ENCODE data around the gene LIN37.

Gene LIN37

GRCh38 chr19:35774274-35775045 lies 26.1 kb downstream of the LIN37 start:
- DNase-seq (ENCODE audit: low read depth in 2 of 2): no peak

GRCh38 chr19:35775046-35775297 lies 26.6 kb downstream of the LIN37 start:
- no peak for DNase-seq (ENCODE audit: low read depth in 2 of 2)

GRCh38 chr19:35775298-35776101 lies 27.1 kb downstream of the LIN37 start, which contains the start of gene ARHGAP33:
Gene ARHGAP33 (plus strand): TSS chr19:35775564. CDS start chr19:35775659, 95 bp downstream.
- peak; percentile 97 to 98 for DNase-seq (ENCODE audit: low read depth in 2 of 2)

GRCh38 chr19:35776102-35776788 lies 27.9 kb downstream of the LIN37 start:
- DNase-seq (ENCODE audit: low read depth in 2 of 2): no peak

GRCh38 chr19:35777086-35777841 lies 28.9 kb downstream of the LIN37 start:
- DNase-seq (ENCODE audit: low read depth in 2 of 2): no peak

GRCh38 chr19:35777961-35778360 lies 29.6 kb downstream of the LIN37 start:
- no peak for DNase-seq (ENCODE audit: low read depth in 2 of 2)

- DNase-seq (ENCODE audit: low read depth in 2 of 2): no peak
These were observed 30.7 kb downstream of the LIN37 start for GRCh38 chr19:35779033-35779432.

- DNase-seq (ENCODE audit: low read depth in 2 of 2): no peak
These were observed 31.7 kb downstream of the LIN37 start for GRCh38 chr19:35780058-35780457.

- DNase-seq (ENCODE audit: low read depth in 2 of 2): no peak
These were observed 32.3 kb downstream of the LIN37 start for GRCh38 chr19:35780717-35781116.

GRCh38 chr19:35781650-35782049 lies 33.3 kb downstream of the LIN37 start:
- DNase-seq (ENCODE audit: low read depth in 2 of 2): no peak

GRCh38 chr19:35782589-35782988 lies 34.2 kb downstream of the LIN37 start:
- DNase-seq (ENCODE audit: low read depth in 2 of 2): no peak

- DNase-seq (ENCODE audit: low read depth in 2 of 2): no peak
These were observed 35.4 kb downstream of the LIN37 start for GRCh38 chr19:35783469-35784434.

GRCh38 chr19:35784503-35785338 lies 36.3 kb downstream of the LIN37 start:
- DNase-seq (ENCODE audit: low read depth in 2 of 2): no peak

GRCh38 chr19:35785339-35785627 lies 36.9 kb downstream of the LIN37 start:
- no peak for DNase-seq (ENCODE audit: low read depth in 2 of 2)

GRCh38 chr19:35786299-35787160 lies 38.2 kb downstream of the LIN37 start:
- DNase-seq (ENCODE audit: low read depth in 2 of 2): no peak

- no peak for DNase-seq (ENCODE audit: low read depth in 2 of 2)
These were observed 38.9 kb downstream of the LIN37 start for GRCh38 chr19:35787227-35787799.

GRCh38 chr19:35788205-35788960 lies 40.0 kb downstream of the LIN37 start:
- DNase-seq (ENCODE audit: low read depth in 2 of 2): no peak

Measured in stimulated activated CD8-positive, alpha-beta memory T cell treated with anti-CD3 and anti-CD28 coated beads, Interleukin-7, amount 100 ng/mL, for 4 hours (primary cell).